Rectal smooth muscle tissue (tissue), 1 donor: ENCODE measurements around the gene TRIM36.
A peak's percentile ranks its signal among the peaks of the same experiment; 100 is the strongest.

Experiments used
- H3K27ac ChIP-seq: one replicate; pipeline ENCODE4 v1.7.0; 2013; ENCODE audit warnings: low read depth, low read length, inconsistent platforms
- H3K27me3 ChIP-seq: one replicate; pipeline ENCODE4 v1.7.0; 2013; ENCODE audit warnings: low read length; ENCODE audit not compliant: control insufficient read depth, insufficient read depth
- H3K36me3 ChIP-seq: one replicate; pipeline ENCODE4 v1.7.0; 2013; ENCODE audit warnings: low read length; ENCODE audit not compliant: control insufficient read depth, insufficient read depth
- H3K4me1 ChIP-seq: one replicate; pipeline ENCODE4 v1.7.0; 2013; ENCODE audit warnings: low read length; ENCODE audit not compliant: control insufficient read depth, insufficient read depth
- H3K4me3 ChIP-seq: one replicate; pipeline ENCODE4 v1.7.0; 2013; ENCODE audit warnings: low read length
- H3K9ac ChIP-seq: one replicate; pipeline ENCODE4 v1.7.0; 2013; ENCODE audit warnings: low read length

Gene TRIM36

DNA sequence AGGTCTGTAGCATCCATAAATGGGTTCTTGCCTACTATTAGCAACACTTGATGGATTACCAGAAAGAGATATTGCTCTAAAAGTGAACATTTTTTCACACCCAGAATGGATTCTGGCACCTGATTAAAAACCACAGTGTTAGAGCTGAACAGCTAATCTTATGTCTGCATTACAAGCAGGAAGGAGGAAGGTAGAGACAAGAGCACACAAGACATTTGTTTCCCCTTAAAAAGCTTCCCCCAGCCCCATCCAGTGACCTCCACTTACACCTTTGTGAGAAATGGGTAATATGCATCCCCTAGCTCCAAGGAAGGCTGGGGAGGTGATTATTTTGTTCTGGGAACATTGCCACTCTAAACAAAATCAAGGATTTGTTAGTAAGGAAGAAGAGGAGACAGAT is 12.0 kb upstream of the TRIM36 start:
- Histone ChIP-seq H3K9ac (no peak overlapping the region), H3K4me3 (no peak overlapping the region), H3K27ac (no peak overlapping the region), H3K27me3 (peaks cover 19% of the 10 kb centered on the region), H3K36me3 (no peaks in the 10 kb centered on the region), H3K4me1 (no peaks in the 10 kb centered on the region)

GRCh38 chr5:115180165-115180709 is 10.5 kb upstream of the TRIM36 start:
- peak overlapping the region; percentile 73 for H3K4me3 ChIP-seq
- H3K36me3 ChIP-seq = no peaks in the 10 kb centered on the region
- no peak overlapping the region for H3K27ac ChIP-seq
- no peaks in the 10 kb centered on the region for H3K4me1 ChIP-seq
- no peak overlapping the region for H3K9ac ChIP-seq
- H3K27me3 ChIP-seq = peaks cover 19% of the 10 kb centered on the region

DNA sequence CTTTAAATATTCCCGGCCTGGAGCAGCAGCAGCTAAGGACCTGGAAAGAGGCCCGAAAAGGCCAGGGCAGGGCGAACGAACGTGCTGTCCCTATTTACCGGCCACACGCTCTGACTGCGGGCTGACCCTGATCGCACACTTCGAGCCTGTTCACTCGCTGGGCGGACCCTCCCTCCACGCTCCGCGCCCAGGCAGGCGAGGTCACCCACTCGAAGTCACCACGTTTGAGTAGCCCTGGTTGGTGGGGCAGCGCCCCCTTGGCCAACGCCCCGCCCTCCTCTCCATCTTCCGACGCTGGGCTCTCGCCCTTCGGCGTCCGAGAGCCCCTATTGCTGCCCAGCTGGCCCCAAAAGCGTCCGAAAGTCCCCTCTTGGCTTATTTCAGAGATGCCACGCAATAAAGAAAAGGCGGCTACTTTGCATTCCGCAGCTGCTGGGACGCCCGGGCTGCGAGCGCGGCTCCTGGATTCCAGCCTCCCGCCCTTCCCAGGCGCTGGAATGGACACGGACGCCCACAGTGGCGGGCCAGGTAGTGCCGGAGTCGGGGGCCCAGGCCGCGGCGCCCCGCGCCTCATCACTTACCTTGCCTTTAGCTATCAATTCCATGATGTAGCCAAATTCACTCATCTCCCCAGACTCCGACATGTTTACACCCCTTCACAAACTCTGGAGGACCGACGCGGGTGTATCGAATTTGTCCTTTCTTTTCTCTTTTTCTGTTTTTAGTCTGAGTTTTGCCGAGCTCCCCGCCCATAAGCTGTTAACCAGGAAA is 9.9 kb upstream of the TRIM36 start:
- H3K36me3 ChIP-seq = no peaks in the 10 kb centered on the region
- no peak overlapping the region for H3K27ac ChIP-seq
- no peaks in the 10 kb centered on the region for H3K4me1 ChIP-seq
- H3K9ac ChIP-seq = no peak overlapping the region
- peak overlapping the region; percentile 73 for H3K4me3 ChIP-seq
- H3K27me3 ChIP-seq = peaks cover 19% of the 10 kb centered on the region

DNA sequence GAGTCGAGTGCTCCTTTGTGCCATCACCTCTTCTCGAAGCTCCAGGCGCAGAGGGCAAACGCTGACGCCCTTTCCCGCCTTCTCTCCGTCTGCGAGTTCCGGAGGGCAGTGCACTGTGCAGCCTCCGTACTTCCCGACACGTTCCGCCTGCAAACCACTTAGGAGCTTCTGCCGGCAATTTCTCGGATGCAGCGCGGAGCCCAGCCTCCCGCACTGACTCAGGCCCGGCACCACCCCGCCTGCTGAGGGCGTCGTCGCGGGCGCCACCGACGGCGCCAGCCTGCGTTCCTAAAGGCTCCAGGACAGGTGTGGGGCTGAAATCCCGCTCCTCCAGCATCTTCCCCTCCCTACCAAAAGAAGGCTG is 9.3 kb upstream of the TRIM36 start:
- H3K9ac ChIP-seq = no peak overlapping the region
- H3K27ac ChIP-seq = no peak overlapping the region
- H3K27me3 ChIP-seq = peaks cover 19% of the 10 kb centered on the region
- peak overlapping the region; percentile 73 for H3K4me3 ChIP-seq
- H3K36me3 ChIP-seq = no peaks in the 10 kb centered on the region
- H3K4me1 ChIP-seq = no peaks in the 10 kb centered on the region

GRCh38 chr5:115170929-115171510 is 1.3 kb upstream of the TRIM36 start:
- Histone ChIP-seq H3K4me1 (no peaks in the 10 kb centered on the region), H3K36me3 (no peaks in the 10 kb centered on the region), H3K27ac (no peak overlapping the region), H3K27me3 (no peaks in the 10 kb centered on the region), H3K9ac (peak overlapping the region; percentile 69), H3K4me3 (peak overlapping the region; percentile 86)

- H3K9ac ChIP-seq = peak overlapping the region; percentile 69
- H3K27ac ChIP-seq = no peak overlapping the region
- peak overlapping the region; percentile 86 for H3K4me3 ChIP-seq
- no peaks in the 10 kb centered on the region for H3K27me3 ChIP-seq
- H3K4me1 ChIP-seq = no peaks in the 10 kb centered on the region
- no peaks in the 10 kb centered on the region for H3K36me3 ChIP-seq
These were observed 623 bp upstream of the TRIM36 start for GRCh38 chr5:115170134-115170928.

DNA sequence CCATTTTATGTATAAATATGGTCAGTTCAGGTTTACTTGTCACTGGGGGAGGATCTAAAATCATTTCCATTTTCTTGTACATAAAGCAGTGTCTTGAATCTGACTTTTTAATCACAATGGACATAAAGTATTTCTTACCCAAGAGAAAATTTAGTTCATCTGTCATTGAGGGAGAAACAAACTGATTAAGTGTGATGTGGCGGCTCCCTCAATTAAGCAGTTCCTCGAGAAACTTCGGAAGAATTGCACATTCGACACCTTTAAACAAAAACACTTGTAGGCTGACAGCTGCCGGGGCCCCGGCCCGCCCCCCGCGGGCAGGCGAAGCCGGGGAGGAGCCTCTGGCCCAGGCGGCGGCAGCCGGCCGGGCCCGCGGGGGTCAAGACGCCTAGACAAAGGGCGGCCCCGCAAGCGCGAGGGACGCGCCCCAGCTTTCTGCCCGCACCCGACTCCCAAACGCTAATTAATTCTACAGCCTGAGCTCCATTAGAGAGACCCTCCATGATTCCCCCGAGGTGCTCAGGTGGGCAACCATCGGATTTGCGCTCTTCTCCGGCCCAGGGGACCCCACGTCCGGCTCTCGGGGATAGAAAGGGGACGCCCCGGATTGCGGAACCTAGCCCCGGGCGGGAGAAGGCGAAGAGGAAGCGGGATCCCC is 750 bp downstream of the TRIM36 start:
- Histone ChIP-seq H3K4me3 (peak overlapping the region; percentile 86), H3K4me1 (no peaks in the 10 kb centered on the region), H3K9ac (peak overlapping the region; percentile 38), H3K36me3 (no peaks in the 10 kb centered on the region), H3K27me3 (no peaks in the 10 kb centered on the region), H3K27ac (no peak overlapping the region)

GRCh38 chr5:115166744-115167393 is 2.8 kb downstream of the TRIM36 start:
- no peaks in the 10 kb centered on the region for H3K27me3 ChIP-seq
- no peak overlapping the region for H3K9ac ChIP-seq
- no peak overlapping the region for H3K27ac ChIP-seq
- H3K4me3 ChIP-seq = no peak overlapping the region
- H3K36me3 ChIP-seq = no peaks in the 10 kb centered on the region
- H3K4me1 ChIP-seq = no peaks in the 10 kb centered on the region

- H3K36me3 ChIP-seq = no peaks in the 10 kb centered on the region
- H3K27ac ChIP-seq = no peak overlapping the region
- H3K27me3 ChIP-seq = no peaks in the 10 kb centered on the region
- no peaks in the 10 kb centered on the region for H3K4me1 ChIP-seq
- no peak overlapping the region for H3K9ac ChIP-seq
- no peak overlapping the region for H3K4me3 ChIP-seq
These were observed 3.9 kb downstream of the TRIM36 start for GRCh38 chr5:115165790-115166189.

DNA sequence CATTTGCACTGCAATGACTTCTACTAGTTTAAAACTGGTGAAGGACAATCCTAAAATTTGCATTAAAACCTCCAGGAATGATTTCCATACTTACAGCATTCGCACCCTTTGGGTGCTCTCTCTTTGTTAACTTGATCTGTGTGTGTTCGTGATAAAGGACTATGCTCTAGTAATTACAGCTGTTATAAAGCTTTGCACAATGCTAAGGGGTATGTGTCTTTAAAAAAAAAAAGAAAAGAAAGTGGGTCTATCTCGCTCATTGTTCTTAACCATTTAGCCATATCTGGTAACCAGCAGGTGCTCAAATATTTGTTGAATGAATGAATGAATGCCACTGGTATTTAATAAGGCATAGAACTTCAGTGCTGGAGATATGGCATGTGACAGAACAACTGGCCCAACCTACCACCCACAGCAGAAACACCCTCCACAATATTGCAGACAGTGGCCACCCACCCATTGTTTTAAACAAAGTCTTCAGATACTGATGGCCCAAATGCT is 8.7 kb downstream of the TRIM36 start:
- H3K4me1 ChIP-seq = no peaks in the 10 kb centered on the region
- H3K9ac ChIP-seq = no peak overlapping the region
- no peak overlapping the region for H3K4me3 ChIP-seq
- no peaks in the 10 kb centered on the region for H3K36me3 ChIP-seq
- H3K27ac ChIP-seq = no peak overlapping the region
- H3K27me3 ChIP-seq = no peaks in the 10 kb centered on the region

DNA sequence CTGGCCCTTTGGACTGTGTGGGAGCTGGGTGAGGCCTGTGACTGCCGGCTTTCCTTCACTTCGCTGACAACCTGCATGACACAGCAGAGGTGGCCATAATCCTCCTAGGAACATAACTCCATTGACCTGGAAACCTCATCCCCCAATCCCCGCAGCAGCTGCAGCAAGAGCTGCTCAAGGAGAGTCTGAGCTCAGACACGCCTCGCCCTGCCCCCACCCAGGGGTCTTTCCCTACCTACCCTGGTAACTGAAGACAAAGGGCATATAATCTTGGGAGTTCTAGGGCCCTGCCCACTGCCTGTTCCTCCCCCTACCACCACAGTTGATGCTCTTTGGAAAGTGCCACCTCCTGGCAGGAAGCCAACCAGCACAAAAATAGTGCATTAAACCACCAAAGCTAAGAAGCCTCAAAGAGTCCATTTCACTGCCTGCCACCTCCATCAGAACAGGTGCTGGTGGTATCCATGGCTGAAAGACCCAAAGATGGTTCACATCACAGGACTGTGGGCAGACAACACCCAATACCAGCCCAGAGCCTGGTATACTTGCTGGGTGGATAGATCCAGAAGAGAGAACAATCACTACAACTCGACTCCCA is 18.4 kb downstream of the TRIM36 start:
- H3K27ac ChIP-seq = no peak overlapping the region
- no peaks in the 10 kb centered on the region for H3K36me3 ChIP-seq
- H3K4me3 ChIP-seq = no peak overlapping the region
- H3K27me3 ChIP-seq = no peaks in the 10 kb centered on the region
- no peaks in the 10 kb centered on the region for H3K4me1 ChIP-seq
- H3K9ac ChIP-seq = no peak overlapping the region
